Keratinocyte (primary cell): ENCODE data around the gene TRIP6. TPM values are rescaled to one million over a fixed set of nuclear protein-coding genes. Genes with fewer than 3 reads are reported as not detected.

ENCODE experiments used
- DNase-seq: peaks from one replicate; pipeline ENCODE4 v3.0.0-alpha.2; 2011; ENCODE audit warnings: low read depth, missing footprints, low spot score
- FAIRE-seq: peaks from 2 replicates; lab custom pipeline; 2011; peaks lifted over from hg19 to GRCh38; lab: Jason Lieb, UNC
- H2AFZ ChIP-seq: 2 replicates; pipeline ENCODE4 v1.6.0; 2012; ENCODE audit warnings: low read length, control low read depth, inconsistent platforms; ENCODE audit not compliant: control insufficient read depth
- H3K27ac ChIP-seq: 2 replicates; pipeline ENCODE4 v1.5.1; 2011; ENCODE audit warnings: low read length; ENCODE audit not compliant: control insufficient read depth, insufficient read depth
- H3K27me3 ChIP-seq: 3 replicates; pipeline ENCODE4 v1.6.0; 2011; ENCODE audit warnings: low read length; ENCODE audit not compliant: control insufficient read depth, insufficient read depth; ENCODE audit errors: extremely low read depth
- H3K36me3 ChIP-seq, 2 experiments: 2 replicates in 1 of 2; 3 replicates in 1 of 2; pipeline ENCODE4 v1.5.1; 2011; ENCODE audit warnings: low read length in 2 of 2, mild to moderate bottlenecking in 1 of 2; ENCODE audit not compliant: control insufficient read depth in 2 of 2, insufficient read depth in 2 of 2; ENCODE audit errors: extremely low read depth in 1 of 2
- H3K4me1 ChIP-seq: 3 replicates; pipeline ENCODE4 v1.5.1; 2011; ENCODE audit warnings: low read length; ENCODE audit not compliant: control insufficient read depth, insufficient read depth; ENCODE audit errors: extremely low read depth
- H3K4me2 ChIP-seq: 3 replicates; pipeline ENCODE4 v1.6.0; 2011; ENCODE audit warnings: low read depth, low read length; ENCODE audit not compliant: control insufficient read depth, insufficient read depth; ENCODE audit errors: extremely low read depth
- H3K4me3 ChIP-seq, 3 experiments: fragments of 200-600 bp in 1 of 3; sonication (generic) in 1 of 3; 2 replicates in 2 of 3; 3 replicates in 1 of 3; pipeline ENCODE4 v1.5.1; 2011 to 2016; ENCODE audit warnings: low read length in 3 of 3, mild to moderate bottlenecking in 3 of 3, control low read depth in 2 of 3, inconsistent platforms in 1 of 3, low read depth in 1 of 3, mixed read lengths in 1 of 3, mixed run types in 1 of 3, moderate library complexity in 1 of 3; ENCODE audit not compliant: control insufficient read depth in 2 of 3, insufficient read depth in 2 of 3; ENCODE audit errors: extremely low read depth in 1 of 3
- H3K79me2 ChIP-seq: 2 replicates; pipeline ENCODE4 v1.6.0; 2012; ENCODE audit warnings: low read length; ENCODE audit not compliant: control insufficient read depth, insufficient read depth
- H3K9ac ChIP-seq: 3 replicates; pipeline ENCODE4 v1.6.0; 2011; ENCODE audit warnings: low read length; ENCODE audit not compliant: control insufficient read depth, insufficient read depth; ENCODE audit errors: extremely low read depth
- H3K9me1 ChIP-seq: 3 replicates; pipeline ENCODE4 v1.6.0; 2011; ENCODE audit warnings: low read length; ENCODE audit not compliant: control insufficient read depth, insufficient read depth; ENCODE audit errors: extremely low read depth
- H3K9me3 ChIP-seq: 2 replicates; pipeline ENCODE4 v1.5.1; 2012; ENCODE audit warnings: low read depth, low read length; ENCODE audit not compliant: control insufficient read depth
- H4K20me1 ChIP-seq: 3 replicates; pipeline ENCODE4 v1.6.0; 2011; ENCODE audit warnings: low read length; ENCODE audit not compliant: control insufficient read depth, insufficient read depth; ENCODE audit errors: extremely low read depth
- EZH2 ChIP-seq: IDR thresholded peaks from one replicate; pipeline ENCODE4 v1.6.1; 2012; ENCODE audit warnings: inconsistent platforms, mild to moderate bottlenecking, low read length, moderate library complexity
- dilution Hi-C: fragments of 300-500 bp; cut with MboI; formaldehyde crosslinking; loops from one replicate; pipeline ENCODE4 v1.7.0; 2020; ENCODE audit warnings: low sequenced_read_pairs; ENCODE audit not compliant: extremely low pct_ligation_motif_present
- polyA plus RNA-seq, 5 experiments: library from polyadenylated mRNA; depleted of rRNA in 3 of 5; stranded (reverse) in 3 of 5; stranded (forward) in 1 of 5; unstranded in 1 of 5; fragments of >200 nt; gene quantifications; 1 replicate in 1 of 5; 2 replicates in 3 of 5; 3 replicates in 1 of 5; pipeline versions ENCODE4 v1.2.1 to v1.2.3, GENCODE V29; 2011 to 2012; ENCODE audit warnings: missing spikeins in 2 of 5, low read depth in 1 of 5, low replicate concordance in 1 of 5
- TF ChIP-seq, protein P1 (sequence below), 3 experiments: IDR thresholded peaks in 1 of 3; conservative IDR thresholded peaks in 1 of 3; optimal IDR thresholded peaks in 1 of 3; 2 replicates in 2 of 3; 3 replicates in 1 of 3; pipeline versions ENCODE3 to v1.5.1; 2011; ENCODE audit warnings: low read length in 3 of 3, mild to moderate bottlenecking in 3 of 3, moderate library complexity in 2 of 3, control low read depth in 1 of 3, inconsistent platforms in 1 of 3; ENCODE audit not compliant: insufficient read depth in 2 of 3; ENCODE audit errors: extremely low read depth in 1 of 3

TRIP6 gene
- polyA plus RNA-seq, 1 donor (not counting 4 experiments of a cell fraction or from before 2014, with no cell fraction given) = 83.8 TPM

GRCh38 chr7:100882201-100882600 lies 15.0 kb downstream of the TRIP6 start:
- peaks cover 52% of the 10 kb centered on the region for H3K79me2 ChIP-seq
- no peak overlapping the region for H2AFZ ChIP-seq
- dilution Hi-C loops = loop anchor here (10.0 kb wide), 1 partner anchor 63 kb away; the partner anchor contains the start of gene MUC3A
- H4K20me1 ChIP-seq = peaks cover 8% of the 10 kb centered on the region
- H3K36me3 ChIP-seq = peaks cover 53% of the 10 kb centered on the region in 2 experiments
- peaks cover 5% of the 10 kb centered on the region for H3K4me1 ChIP-seq
- H3K9me1 ChIP-seq = no peaks in the 10 kb centered on the region
- no peak overlapping the region for H3K27ac ChIP-seq
- no peak overlapping the region for H3K4me3 ChIP-seq
- FAIRE-seq (no peak), DNase-seq (no peak)
- no peak overlapping the region for H3K9ac ChIP-seq
- H3K4me2 ChIP-seq = no peak overlapping the region
- H3K9me3 ChIP-seq = no peaks in the 10 kb centered on the region
- H3K27me3 ChIP-seq = no peaks in the 10 kb centered on the region
- TF ChIP-seq, protein P1, sequence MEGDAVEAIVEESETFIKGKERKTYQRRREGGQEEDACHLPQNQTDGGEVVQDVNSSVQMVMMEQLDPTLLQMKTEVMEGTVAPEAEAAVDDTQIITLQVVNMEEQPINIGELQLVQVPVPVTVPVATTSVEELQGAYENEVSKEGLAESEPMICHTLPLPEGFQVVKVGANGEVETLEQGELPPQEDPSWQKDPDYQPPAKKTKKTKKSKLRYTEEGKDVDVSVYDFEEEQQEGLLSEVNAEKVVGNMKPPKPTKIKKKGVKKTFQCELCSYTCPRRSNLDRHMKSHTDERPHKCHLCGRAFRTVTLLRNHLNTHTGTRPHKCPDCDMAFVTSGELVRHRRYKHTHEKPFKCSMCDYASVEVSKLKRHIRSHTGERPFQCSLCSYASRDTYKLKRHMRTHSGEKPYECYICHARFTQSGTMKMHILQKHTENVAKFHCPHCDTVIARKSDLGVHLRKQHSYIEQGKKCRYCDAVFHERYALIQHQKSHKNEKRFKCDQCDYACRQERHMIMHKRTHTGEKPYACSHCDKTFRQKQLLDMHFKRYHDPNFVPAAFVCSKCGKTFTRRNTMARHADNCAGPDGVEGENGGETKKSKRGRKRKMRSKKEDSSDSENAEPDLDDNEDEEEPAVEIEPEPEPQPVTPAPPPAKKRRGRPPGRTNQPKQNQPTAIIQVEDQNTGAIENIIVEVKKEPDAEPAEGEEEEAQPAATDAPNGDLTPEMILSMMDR (optimal IDR thresholded peaks at IDR 0.05 in 1 of 3, IDR thresholded peaks at IDR 0.05 in 1 of 3, conservative IDR thresholded peaks at IDR 0.05 in 1 of 3; ENCODE audit: extremely low read depth in 1 of 3, insufficient read depth in 2 of 3, low read length in 3 of 3) = no peak
- no peak for TF ChIP-seq EZH2

DNA sequence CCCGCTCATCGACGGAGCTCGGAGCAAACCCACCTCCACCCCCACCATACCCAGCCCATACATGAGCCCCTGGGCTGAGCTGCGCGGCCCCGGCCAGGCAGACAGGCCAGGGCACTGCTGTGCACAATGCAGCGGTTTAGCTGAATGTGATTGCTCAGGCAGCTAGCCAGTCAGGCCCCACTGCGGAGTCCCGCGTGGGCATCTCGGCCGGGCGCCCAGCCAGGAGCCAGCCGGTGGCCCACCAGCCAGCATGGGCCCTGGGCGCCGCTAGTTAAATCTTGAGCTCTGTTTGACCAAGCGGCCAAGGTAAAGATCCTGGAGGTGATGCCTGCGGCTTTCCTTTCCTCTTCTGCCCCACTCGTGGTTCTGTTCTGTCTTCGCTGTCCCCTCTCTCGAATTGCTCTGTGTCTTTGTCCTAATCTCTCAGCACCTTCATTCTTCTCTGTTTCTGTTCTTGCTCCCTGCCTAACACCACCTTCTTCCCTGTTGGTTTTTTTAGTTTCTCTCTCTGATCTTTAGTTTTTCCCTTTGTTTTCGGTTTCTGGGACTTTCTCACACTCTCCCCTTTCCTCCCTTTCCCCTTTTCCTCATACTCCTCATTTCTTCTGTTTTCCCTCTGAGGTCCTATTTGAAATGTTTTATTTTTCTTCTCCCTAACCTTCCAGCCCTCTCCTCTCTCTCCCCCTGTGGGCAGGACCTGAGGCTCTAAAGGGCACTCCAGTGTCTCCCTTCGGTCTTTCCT lies 15.8 kb downstream of the TRIP6 start:
- no peak overlapping the region for H3K4me2 ChIP-seq
- H2AFZ ChIP-seq = no peak overlapping the region
- no peaks in the 10 kb centered on the region for H3K27me3 ChIP-seq
- H4K20me1 ChIP-seq = peaks cover 8% of the 10 kb centered on the region
- peaks cover 52% of the 10 kb centered on the region for H3K79me2 ChIP-seq
- no peak overlapping the region for H3K27ac ChIP-seq
- no peaks in the 10 kb centered on the region for H3K9me1 ChIP-seq
- no peaks in the 10 kb centered on the region for H3K9me3 ChIP-seq
- peaks cover 58 to 60% of the 10 kb centered on the region in 2 experiments for H3K36me3 ChIP-seq
- H3K4me3 ChIP-seq = no peak overlapping the region
- no peak for FAIRE-seq
- TF ChIP-seq EZH2 = no peak
- TF ChIP-seq, protein P1 (optimal IDR thresholded peaks at IDR 0.05 in 1 of 3, IDR thresholded peaks at IDR 0.05 in 1 of 3, conservative IDR thresholded peaks at IDR 0.05 in 1 of 3; ENCODE audit: extremely low read depth in 1 of 3, insufficient read depth in 2 of 3, low read length in 3 of 3) = no peak
- H3K9ac ChIP-seq = no peak overlapping the region
- H3K4me1 ChIP-seq = peaks cover 5% of the 10 kb centered on the region
- DNase-seq = no peak
- dilution Hi-C loops = loop anchor here (10.0 kb wide), 1 partner anchor 62 kb away; the partner anchor contains the start of gene MUC3A
